Neural cell (in vitro differentiated cells): Measurements from ENCODE around the gene CRMP1. TPM values are rescaled to one million over a fixed set of nuclear protein-coding genes. Genes with fewer than 3 reads are reported as not detected.
"Not testable (repeated sequence)": the region's sequence is repeated elsewhere in the genome, so short reads cannot be mapped to it uniquely, and the experiment has no call there.

Experiments
- H2AFZ ChIP-seq: fragments of 200-600, 300-800 bp; sonication (generic), shearing (Covaris generic); 2 replicates; pipeline ENCODE4 v1.6.0; 2014; ENCODE audit warnings: low read depth, mild to moderate bottlenecking, antibody characterized with exemption, low read length, moderate library complexity
- H3F3A ChIP-seq: fragments of 200-600 bp; shearing (Covaris generic); 2 replicates; pipeline ENCODE4 v1.6.1; 2016; ENCODE audit warnings: mild to moderate bottlenecking, moderate library complexity, mixed read lengths, antibody characterized with exemption, low read length; ENCODE audit not compliant: insufficient read depth, poor library complexity, severe bottlenecking
- H3K27ac ChIP-seq: fragments of 200-600, 300-800 bp; sonication (generic), shearing (Covaris generic); 2 replicates; pipeline ENCODE4 v1.5.1; 2014; ENCODE audit warnings: mild to moderate bottlenecking, low read length, moderate library complexity
- H3K27me3 ChIP-seq: fragments of 300-800, 200-600 bp; sonication (generic), shearing (Covaris generic); 2 replicates; pipeline ENCODE4 v1.6.0; 2014; ENCODE audit warnings: mild to moderate bottlenecking, low read depth, low read length, moderate library complexity; ENCODE audit not compliant: insufficient read depth
- H3K36me3 ChIP-seq: fragments of 300-800, 200-600 bp; sonication (generic), shearing (Covaris generic); 2 replicates; pipeline ENCODE4 v1.5.1; 2014; ENCODE audit warnings: mild to moderate bottlenecking, antibody characterized with exemption, low read length, moderate library complexity; ENCODE audit not compliant: insufficient read depth
- H3K4me2 ChIP-seq: fragments of 300-800, 200-600 bp; sonication (generic), shearing (Covaris generic); 2 replicates; pipeline ENCODE4 v1.6.0; 2014; ENCODE audit warnings: mild to moderate bottlenecking, low read length
- H3K4me3 ChIP-seq: fragments of 300-800, 200-600 bp; sonication (generic), shearing (Covaris generic); 2 replicates; pipeline ENCODE4 v1.5.1; 2014; ENCODE audit warnings: mild to moderate bottlenecking, low read length, moderate library complexity
- H3K79me2 ChIP-seq: fragments of 200-600 bp; shearing (Covaris generic); replicated peaks from 2 replicates; pipeline ENCODE4 v1.6.0; 2014; ENCODE audit warnings: mild to moderate bottlenecking, low read length, moderate library complexity; ENCODE audit not compliant: insufficient read depth
- H3K9ac ChIP-seq: fragments of 300-800, 200-600 bp; sonication (generic), shearing (Covaris generic); 2 replicates; pipeline ENCODE4 v1.6.1; 2016; ENCODE audit warnings: mild to moderate bottlenecking, low read length, mixed read lengths
- H3K9me2 ChIP-seq: fragments of 200-600 bp; shearing (Covaris generic); 2 replicates; pipeline ENCODE4 v1.6.1; 2016; ENCODE audit warnings: mild to moderate bottlenecking, low read length, mixed read lengths; ENCODE audit not compliant: insufficient read depth
- H3K9me3 ChIP-seq: fragments of 200-600, 300-800 bp; sonication (generic), shearing (Covaris generic); 2 replicates; pipeline ENCODE4 v1.6.1; 2016; ENCODE audit warnings: mild to moderate bottlenecking, mixed run types, low read length, moderate library complexity, mixed read lengths
- H4K20me1 ChIP-seq: fragments of 200-600 bp; shearing (Covaris generic); 2 replicates; pipeline ENCODE4 v1.6.1; 2016; ENCODE audit warnings: mild to moderate bottlenecking, mixed run types; ENCODE audit not compliant: insufficient read depth
- CTCF ChIP-seq: fragments of 450-650 bp; IDR thresholded peaks from 2 replicates; pipeline ENCODE4 v1.5.1; 2014; ENCODE audit warnings: antibody characterized with exemption, mild to moderate bottlenecking, moderate library complexity; ENCODE audit not compliant: poor library complexity, severe bottlenecking
- EP300 ChIP-seq: fragments of 450-650 bp; conservative IDR thresholded peaks from 2 replicates; pipeline ENCODE4 v1.6.1; 2014; ENCODE audit warnings: antibody characterized with exemption, mild to moderate bottlenecking, moderate library complexity; ENCODE audit not compliant: poor library complexity, severe bottlenecking
- EZH2 ChIP-seq: fragments of 200-600, 300-800 bp; shearing (Covaris generic), sonication (generic); IDR thresholded peaks from 2 replicates; pipeline ENCODE4 v1.6.1; 2014; ENCODE audit warnings: antibody characterized with exemption, low read length, borderline replicate concordance, mild to moderate bottlenecking; ENCODE audit not compliant: insufficient read depth, poor library complexity, severe bottlenecking
- MXI1 ChIP-seq: fragments of 450-650 bp; conservative IDR thresholded peaks from 2 replicates; pipeline ENCODE4 v1.6.1; 2014; ENCODE audit warnings: antibody characterized with exemption, mild to moderate bottlenecking; ENCODE audit not compliant: poor library complexity, severe bottlenecking
- POLR2AphosphoS5 ChIP-seq: IDR thresholded peaks from 2 replicates; pipeline ENCODE4 v1.6.1; 2012
- RAD21 ChIP-seq: fragments of 450-650 bp; conservative IDR thresholded peaks from 2 replicates; pipeline ENCODE4 v1.6.1; 2014; ENCODE audit warnings: antibody characterized with exemption, mild to moderate bottlenecking, moderate library complexity
- REST ChIP-seq: IDR thresholded peaks from 2 replicates; pipeline ENCODE4 v1.6.1; 2012; ENCODE audit warnings: borderline replicate concordance
- SMC3 ChIP-seq: fragments of 450-650 bp; conservative IDR thresholded peaks from 2 replicates; pipeline ENCODE4 v1.6.1; 2014; ENCODE audit warnings: antibody characterized with exemption, mild to moderate bottlenecking, moderate library complexity; ENCODE audit not compliant: poor library complexity
- TAF1 ChIP-seq: IDR thresholded peaks from 2 replicates; pipeline ENCODE4 v1.6.1; 2012; ENCODE audit warnings: low read depth
- polyA plus RNA-seq: library from polyadenylated mRNA; depleted of rRNA; stranded (reverse); fragments of >200 nt; gene quantifications from 2 replicates; pipeline ENCODE4 v1.2.3, GENCODE V29; 2014

CRMP1 gene
- polyA plus RNA-seq, 1 donor from 2014 or later, result 642 TPM

GRCh38 chr4:5839751-5840674, 52.9 kb downstream of the CRMP1 start:
- H3K4me3 ChIP-seq, result no peak overlapping the region
- TF ChIP-seq REST (no peak), POLR2AphosphoS5 (no peak), RAD21 (no peak), MXI1 (no peak), TAF1 (no peak), CTCF (no peak), EZH2 (no peak), EP300 (no peak), SMC3 (no peak)
- H3K9me3 ChIP-seq, result no peaks in the 10 kb centered on the region
- H3K27ac ChIP-seq, result no peak overlapping the region
- no peaks in the 10 kb centered on the region for H3K27me3 ChIP-seq
- peaks cover 4% of the 10 kb centered on the region for H4K20me1 ChIP-seq
- H3F3A ChIP-seq, result no peaks in the 10 kb centered on the region
- no peak overlapping the region for H3K9ac ChIP-seq
- no peak overlapping the region for H3K4me2 ChIP-seq
- H3K9me2 ChIP-seq, result no peaks in the 10 kb centered on the region
- H3K79me2 ChIP-seq, result no peaks in the 10 kb centered on the region
- no peak overlapping the region for H2AFZ ChIP-seq
- H3K36me3 ChIP-seq, result peaks cover 15% of the 10 kb centered on the region

- Histone ChIP-seq H3K79me2 (no peaks in the 10 kb centered on the region), H3K9me2 (no peaks in the 10 kb centered on the region), H3F3A (no peaks in the 10 kb centered on the region), H3K9ac (no peak overlapping the region), H3K27ac (no peak overlapping the region), H4K20me1 (no peaks in the 10 kb centered on the region), H3K4me2 (no peak overlapping the region), H3K27me3 (no peaks in the 10 kb centered on the region), H3K36me3 (peaks cover 17% of the 10 kb centered on the region), H2AFZ (no peak overlapping the region), H3K4me3 (no peak overlapping the region), H3K9me3 (no peaks in the 10 kb centered on the region)
- TF ChIP-seq EP300, result no peak
- TF ChIP-seq TAF1, result no peak
- TF ChIP-seq MXI1, result no peak
- no peak for TF ChIP-seq REST
- TF ChIP-seq SMC3, result no peak
- no peak for TF ChIP-seq POLR2AphosphoS5
- no peak for TF ChIP-seq EZH2
- TF ChIP-seq RAD21, result no peak
- TF ChIP-seq CTCF, result no peak
Measured at GRCh38 chr4:5839332-5839731, 53.6 kb downstream of the CRMP1 start.

GRCh38 chr4:5837483-5837882, 55.4 kb downstream of the CRMP1 start:
- not testable (repeated sequence) for H3K27ac ChIP-seq, H3K79me2 ChIP-seq, H3K27me3 ChIP-seq, H3K9me3 ChIP-seq, H4K20me1 ChIP-seq, H3K9me2 ChIP-seq, H3K9ac ChIP-seq, H3K4me3 ChIP-seq, H3F3A ChIP-seq, H3K4me2 ChIP-seq, H2AFZ ChIP-seq
- H3K36me3 ChIP-seq, result peaks cover 17% of the 10 kb centered on the region
